ENCODE measurements around the gene TPCN1.

The TPCN1 gene

GRCh38 chr12:113226696-113227568 lies 5.7 kb downstream of the TPCN1 start:
- no peak for DNase-seq

DNA sequence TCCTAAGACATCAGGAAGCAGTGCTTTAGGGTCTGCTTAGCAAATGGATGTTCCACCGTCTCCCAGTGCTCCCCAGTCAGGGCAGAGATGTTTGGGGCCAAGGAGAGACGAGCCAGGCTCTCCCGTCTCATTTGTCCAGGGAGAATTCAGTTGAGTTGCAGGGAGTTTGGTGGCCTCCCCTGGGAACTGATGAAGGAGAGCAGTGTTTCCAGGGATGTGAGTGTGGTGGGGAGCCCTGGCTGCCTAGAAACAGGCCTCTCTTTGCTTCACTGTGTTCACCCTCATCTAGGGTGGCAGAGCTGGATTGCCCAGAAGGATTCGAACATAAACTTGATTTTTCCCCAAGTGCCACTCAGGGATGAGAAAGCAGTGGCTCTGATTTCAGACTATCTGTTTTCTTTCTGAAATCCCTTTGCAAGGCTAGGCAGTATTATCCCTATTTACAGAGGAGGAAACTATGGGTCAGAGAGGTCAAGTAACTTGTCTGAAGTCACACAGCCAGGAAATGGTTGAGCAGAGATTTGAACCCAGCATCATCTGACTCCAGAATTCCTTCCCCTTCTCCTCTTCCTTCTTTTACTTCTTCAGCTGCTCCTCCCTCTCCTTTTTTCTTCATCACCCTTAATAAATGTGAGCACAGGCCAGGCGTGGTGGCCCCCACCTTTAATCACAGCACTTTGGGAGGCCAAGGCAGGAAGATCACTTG lies 6.6 kb downstream of the TPCN1 start:
- DNase-seq, result no peak

DNA sequence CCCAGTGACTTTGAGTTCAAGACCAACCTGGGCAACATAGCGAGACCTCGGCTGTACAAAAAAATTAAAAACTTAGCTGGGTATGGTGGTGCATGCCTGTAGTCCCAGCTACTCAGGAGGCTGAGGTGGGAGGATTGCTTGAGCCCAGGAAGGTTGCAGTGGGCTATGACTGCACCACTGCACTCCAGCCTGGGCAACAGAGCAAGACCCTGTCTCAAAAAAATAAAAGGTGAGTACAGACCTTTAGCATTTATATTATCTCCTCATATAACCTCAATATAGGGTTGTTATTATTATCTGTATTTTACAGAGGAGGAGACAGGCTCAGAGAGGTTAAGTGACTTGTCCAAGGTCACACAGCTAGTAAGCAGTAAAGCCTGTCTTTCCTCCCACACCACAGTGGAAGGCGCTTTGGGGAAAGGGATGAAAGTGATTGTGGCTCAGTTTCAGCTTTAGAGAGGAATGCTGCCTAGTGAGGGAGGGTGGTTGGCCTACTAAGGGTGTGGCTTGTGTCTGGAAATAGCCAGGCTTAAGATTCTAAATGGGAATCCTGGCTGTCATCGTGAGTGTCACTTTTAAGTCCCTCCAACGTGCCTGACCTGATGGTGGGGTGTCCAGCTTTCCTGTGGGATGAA lies 7.2 kb downstream of the TPCN1 start:
- DNase-seq, result no peak

DNA sequence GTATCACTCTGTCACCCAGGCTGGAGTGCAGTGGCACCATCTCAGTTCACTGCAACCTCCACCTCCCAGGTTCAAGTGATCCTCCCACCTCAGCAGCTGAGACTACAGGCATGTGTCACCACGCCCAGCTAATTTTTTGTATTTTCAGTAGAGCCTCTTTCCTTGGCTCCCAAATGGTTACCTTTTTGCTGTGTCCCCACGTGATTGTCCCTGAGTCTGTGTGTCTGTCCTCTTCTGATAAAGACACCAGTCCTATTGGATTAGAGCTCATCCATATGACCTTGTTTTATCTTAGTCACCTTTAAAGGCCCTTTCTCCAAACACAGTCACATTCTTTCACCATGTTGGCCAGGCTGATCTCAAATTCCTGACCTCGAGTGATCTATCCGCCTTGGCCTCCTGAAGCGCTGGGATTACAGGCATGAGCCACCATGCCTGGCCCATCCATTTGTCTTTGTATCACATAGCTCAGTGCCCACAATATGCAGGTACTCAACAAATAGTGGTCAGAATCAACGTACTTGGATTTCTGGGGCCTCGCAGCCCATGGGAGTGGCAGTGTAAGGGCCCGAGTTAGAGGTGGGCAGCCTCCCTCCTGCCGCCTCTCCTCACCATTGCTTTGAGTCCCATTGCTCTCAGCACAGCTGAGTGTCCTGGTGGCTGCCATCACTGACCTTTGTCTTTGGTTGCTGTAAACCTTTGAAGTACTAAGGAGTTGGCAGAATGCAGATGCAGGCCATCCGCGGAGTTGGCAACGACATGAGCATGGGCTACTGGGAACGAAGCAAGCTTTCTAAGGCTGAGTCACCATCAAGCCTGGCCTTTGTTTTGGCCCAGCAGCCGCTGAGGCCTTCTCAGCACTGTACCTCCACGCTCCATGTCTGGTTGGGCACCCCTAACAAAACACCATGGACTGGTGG lies 9.3 kb downstream of the TPCN1 start:
- no peak for DNase-seq

DNA sequence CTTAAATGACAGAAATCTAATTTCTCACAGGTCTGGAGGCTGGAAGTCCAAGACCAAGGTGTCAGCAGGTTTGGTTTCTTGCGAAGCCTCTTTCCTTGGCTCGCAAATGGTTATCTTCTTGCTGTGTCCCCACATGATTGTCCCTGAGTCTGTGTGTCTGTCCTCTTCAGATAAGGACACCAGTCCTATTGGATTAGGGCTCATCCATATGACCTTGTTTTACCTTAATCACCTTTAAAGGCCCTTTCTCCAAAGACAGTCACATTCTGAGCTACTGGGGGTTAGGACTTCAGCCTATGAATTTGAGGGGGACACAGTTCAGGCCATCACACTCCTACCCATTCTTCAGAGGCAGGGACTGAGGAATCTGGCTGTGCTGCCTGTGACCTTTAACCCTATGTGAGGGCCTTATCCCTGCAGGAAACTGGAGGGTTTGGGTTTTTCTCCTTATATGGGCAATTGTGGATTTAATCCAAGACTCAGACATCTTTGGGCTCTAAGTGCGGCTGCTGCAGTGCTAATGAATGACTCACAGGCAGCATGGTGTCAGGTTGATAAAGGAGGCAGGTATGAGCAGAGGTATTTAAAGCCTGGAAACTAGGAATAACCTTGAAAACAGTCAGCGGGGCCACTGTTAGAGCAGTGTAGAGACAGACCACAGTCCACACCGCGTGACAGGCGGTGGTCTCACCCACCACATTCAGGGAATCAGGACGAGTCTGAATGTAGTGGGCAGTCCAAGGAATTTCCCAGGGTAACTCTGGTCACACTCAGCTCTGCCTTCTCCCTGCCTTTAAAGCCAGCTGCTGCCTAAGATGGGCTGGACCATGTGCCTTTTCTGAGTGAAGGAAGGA lies 10.2 kb downstream of the TPCN1 start:
- DNase-seq, result no peak

- DNase-seq, result peak in 1 of 4 experiments; percentile 65
Measured at GRCh38 chr12:113232089-113232839, 11.0 kb downstream of the TPCN1 start.

DNA sequence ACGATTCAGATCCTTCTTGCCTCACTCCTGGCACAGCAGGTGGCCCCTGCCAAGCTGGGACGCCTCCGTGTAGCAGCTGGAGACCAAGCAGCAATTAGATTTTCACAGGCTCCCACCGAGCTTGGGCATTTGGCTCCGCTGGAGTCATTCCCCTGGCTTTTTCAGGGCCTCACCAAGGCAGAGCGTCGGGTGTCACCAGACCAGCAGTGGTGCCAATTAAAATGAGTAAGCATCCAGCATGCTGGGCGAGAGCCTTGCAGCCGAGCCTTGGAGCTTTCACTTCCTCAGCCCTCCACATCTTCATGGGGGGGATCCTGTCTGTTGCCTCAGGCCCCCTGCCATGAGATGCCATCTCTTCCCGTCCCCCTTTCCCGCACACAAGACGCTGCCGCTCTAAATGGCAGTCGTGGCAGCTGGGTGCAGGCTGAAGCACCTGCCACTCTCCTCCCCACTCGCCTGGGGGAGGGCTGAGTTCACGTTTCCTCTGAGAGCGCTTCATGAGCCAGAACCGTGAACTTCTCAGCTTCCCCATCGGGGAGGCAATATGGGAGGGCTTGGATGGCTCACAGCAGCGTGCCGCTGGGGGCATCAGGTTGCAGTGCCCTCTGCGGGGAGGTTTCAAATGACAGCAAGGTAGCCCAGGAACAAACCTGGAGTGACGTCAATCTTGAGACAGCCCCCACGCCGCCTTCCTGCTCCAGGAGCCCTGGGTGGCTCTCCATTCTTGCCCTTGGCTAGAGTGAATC lies 11.7 kb downstream of the TPCN1 start:
- DNase-seq, result peak; percentile 89 to 95 (median 92)

DNA sequence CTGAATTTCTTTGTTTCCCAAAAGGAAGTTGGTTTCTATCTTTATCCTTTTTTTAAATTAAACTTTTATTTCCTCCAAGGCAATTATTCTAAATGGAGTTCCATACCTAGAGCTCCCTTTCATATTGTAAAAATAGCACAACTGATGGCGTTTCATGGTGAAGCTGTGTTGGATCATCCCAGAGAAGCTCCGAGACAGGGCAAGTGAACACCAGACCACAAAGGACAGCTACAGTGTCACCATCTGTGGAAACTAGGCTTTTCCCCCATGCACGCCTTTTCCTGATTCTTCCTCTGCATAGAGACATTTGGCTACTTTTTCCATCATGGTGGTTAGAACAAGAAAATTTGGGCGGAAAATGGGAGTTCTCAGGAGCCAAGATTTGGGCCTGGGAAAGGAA lies 12.7 kb downstream of the TPCN1 start:
- DNase-seq, result no peak

- no peak for DNase-seq
Measured at GRCh38 chr12:113234483-113234882, 13.2 kb downstream of the TPCN1 start.

DNA sequence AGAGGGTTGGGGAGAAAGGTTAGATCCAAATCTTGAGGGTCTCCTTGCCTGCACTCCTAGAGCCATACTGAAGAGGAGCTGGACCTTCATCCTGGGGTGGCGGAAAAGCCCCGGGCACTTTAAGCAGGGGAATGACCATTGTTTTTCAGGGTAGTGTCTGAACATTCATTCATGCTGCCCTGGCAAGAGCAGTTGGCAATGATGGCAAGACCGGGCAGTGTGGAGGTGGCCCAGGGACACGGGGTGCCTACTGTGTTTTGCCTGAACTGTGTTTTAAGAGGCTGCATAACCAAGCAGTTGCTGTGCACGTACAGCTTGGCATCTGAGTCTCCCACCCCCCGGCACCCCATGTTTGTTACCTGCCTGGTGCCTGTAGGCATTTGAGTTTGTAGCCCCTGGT lies 14.7 kb downstream of the TPCN1 start:
- no peak for DNase-seq

DNA sequence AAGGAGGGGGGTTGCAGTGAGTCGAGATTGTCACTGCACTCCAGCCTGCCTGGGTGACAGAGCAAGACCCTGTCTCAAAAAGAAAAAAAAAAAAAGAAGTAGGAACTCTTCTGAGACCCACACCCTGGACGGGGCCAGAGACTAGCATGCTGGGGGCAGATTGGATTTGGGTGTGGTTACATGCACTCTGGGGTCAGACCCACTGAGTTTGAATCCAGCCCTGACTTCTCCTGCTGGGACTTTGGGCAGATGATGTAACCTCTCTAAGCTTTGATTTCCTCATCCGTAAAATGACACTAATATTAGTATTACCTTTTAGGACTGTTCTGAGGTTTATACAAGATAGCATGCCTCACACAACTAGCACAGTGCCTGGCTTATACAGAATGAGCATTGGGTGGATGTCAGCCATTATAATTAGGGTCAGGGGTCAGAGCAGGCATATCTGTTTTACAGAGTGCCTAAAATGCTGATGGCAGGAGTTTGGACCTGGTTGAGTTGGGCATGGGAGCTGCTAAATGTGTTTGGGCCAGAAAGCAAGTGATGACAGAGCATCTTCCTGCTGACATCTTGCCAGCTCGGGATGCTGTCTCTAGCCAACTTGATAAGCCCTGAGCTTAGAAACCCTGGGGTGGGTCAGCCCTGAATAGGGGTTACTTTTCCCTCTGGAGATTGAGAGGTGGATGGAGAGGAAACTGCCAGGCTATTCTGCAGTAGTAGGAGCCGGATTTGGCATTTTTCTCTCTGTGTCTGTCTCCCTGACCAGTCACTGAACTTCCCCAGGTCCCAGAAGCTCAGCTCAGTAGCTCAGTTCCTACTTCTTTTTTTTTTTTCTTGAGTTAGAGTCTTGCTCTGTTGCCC lies 15.5 kb downstream of the TPCN1 start:
- DNase-seq, result peak; percentile 49 to 76 (median 67)

DNA sequence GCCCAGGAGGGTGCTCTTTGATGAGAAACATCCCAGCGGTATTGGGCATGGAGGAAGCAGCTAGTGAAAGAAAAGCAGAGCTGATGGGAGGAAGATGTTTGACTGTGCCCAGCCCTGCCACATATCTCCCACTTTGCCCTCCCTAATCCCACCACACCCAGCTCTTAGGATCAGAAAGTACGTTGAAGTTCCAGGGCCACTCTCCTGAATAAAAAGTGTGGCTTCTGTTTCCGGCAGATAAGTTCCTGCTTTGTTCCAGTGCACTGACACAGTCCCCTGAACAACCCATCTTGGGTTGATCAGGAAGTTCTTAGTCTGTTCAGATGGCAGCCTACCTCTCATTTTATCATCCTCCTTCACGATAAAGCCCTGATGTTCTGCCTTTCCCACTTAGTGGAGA lies 16.5 kb downstream of the TPCN1 start:
- peak in 3 of 4 experiments; percentile 34 to 46 (median 44) for DNase-seq

- DNase-seq, result no peak
Measured at GRCh38 chr12:113238309-113238708, 17.0 kb downstream of the TPCN1 start.

GRCh38 chr12:113239288-113239771 lies 18.1 kb downstream of the TPCN1 start:
- peak in 2 of 4 experiments; percentile 31 to 39 for DNase-seq

DNA sequence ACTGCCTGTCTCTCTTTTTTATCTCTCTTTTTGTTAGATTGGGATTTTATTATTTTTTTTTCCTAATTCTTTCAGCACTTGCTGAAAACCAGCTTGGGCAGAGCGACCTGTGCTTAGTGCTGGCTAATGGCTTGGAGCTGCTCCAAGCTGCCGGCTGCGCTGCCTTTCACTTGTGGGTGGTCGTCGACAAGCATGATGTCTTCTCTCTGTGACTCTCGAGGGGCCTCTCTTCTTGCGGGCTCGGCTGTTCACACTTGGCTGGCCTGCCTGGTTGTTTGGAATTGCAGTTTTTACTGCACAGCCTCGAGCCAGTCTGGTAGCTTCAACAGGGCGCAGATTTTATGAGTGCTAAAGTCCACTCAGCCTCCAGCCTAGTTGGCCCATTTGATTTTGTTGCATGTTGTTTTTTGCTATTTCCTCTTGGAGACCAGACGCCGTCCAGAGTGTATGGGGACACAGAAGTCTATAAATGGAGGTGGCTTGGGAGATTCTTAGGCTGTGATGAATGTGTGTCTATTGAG lies 18.6 kb downstream of the TPCN1 start:
- DNase-seq, result no peak

DNA sequence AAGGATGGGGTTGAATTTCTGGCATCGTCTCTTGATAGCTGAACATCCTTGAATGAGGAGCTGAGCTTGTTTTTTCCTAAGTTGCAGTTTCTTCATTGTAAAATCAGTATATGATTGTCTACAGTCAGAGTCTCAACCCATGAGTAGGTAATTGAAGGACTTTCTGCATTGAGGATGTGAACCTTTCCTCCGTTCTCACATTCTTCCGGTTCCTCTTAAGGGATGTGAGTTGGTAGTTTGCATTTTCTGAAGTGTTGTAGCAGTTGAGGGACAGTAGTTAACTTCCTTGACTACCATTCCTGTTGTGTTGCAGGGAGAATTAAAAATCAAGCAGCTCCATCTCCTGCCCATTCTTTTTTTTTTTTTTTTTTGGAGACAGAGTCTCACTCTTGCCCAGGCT lies 19.1 kb downstream of the TPCN1 start:
- DNase-seq, result peak; percentile 42 to 81 (median 63)

DNA sequence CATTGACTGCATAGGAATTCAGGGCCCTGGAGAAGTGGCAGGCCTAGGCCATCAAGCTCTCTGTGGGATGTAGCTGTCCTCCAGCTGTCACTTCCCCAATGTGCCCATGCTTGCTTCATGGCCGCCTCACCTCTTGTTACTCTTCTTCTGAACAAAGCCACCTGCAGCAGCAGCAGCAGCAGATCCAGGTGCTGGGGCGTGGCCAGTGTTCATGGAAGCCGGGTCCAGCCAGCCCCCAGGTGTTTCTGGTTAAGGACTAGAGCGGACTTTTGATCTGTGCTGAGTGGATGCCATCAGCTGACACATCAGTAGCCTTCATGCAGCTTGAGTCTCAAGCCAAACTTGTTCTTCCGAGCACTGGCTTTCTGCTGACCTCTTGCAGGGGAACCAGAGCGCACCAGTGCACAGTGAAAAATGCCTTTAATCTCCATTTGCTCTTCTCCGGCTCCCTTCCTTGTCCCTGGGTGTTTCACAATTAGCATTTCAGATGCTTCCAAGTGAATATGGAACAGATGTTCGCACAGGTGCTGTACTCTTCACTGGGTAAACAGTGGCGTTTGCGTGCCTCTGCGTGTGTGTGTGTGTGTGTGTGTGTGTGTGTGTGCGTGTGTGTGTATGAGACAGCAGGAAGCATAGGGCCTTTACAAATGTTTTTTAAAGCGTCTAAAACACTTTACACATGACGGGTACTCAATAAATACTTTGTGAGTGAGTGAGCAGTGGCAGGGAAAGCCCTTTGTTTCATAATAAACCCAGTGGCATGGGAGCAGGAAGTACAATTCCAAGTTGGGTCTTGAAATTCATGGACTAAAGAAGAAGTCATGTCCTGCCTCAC lies 20.1 kb downstream of the TPCN1 start:
- peak; percentile 38 to 79 (median 65) for DNase-seq

Measured in suppressor macrophage (primary cell).